ENCODE results near the gene P3H2.

P3H2 gene

GRCh38 chr3:190125436-190126068, 4.9 kb upstream of the P3H2 start:
- no peak for DNase-seq

- DNase-seq: no peak
Observed at GRCh38 chr3:190124067-190124466, 3.4 kb upstream of the P3H2 start.

- DNase-seq: no peak
Observed at GRCh38 chr3:190122198-190122771, 1.6 kb upstream of the P3H2 start.

- DNase-seq: no peak
Observed at GRCh38 chr3:190121383-190121782, 686 bp upstream of the P3H2 start.

GRCh38 chr3:190121061-190121377, 322 bp upstream of the P3H2 start:
- DNase-seq: no peak

GRCh38 chr3:190119461-190120268, 1.0 kb downstream of the P3H2 start:
- no peak for DNase-seq

- DNase-seq: no peak
Observed at GRCh38 chr3:190118438-190118837, 2.3 kb downstream of the P3H2 start.

- no peak for DNase-seq
Observed at GRCh38 chr3:190117981-190118380, 2.7 kb downstream of the P3H2 start.

GRCh38 chr3:190116551-190117067, 4.1 kb downstream of the P3H2 start:
- no peak for DNase-seq

- no peak for DNase-seq
Observed at GRCh38 chr3:190110826-190111225, 9.9 kb downstream of the P3H2 start.

GRCh38 chr3:190109441-190109840, 11.3 kb downstream of the P3H2 start:
- no peak for DNase-seq

GRCh38 chr3:190108804-190109203, 11.9 kb downstream of the P3H2 start:
- DNase-seq: no peak

- DNase-seq: no peak
Observed at GRCh38 chr3:190105876-190106275, 14.8 kb downstream of the P3H2 start.

- DNase-seq: no peak
Observed at GRCh38 chr3:190101320-190102011, 19.2 kb downstream of the P3H2 start.

- no peak for DNase-seq
Observed at GRCh38 chr3:190099099-190099498, 21.6 kb downstream of the P3H2 start.

GRCh38 chr3:190097617-190098016, 23.1 kb downstream of the P3H2 start:
- no peak for DNase-seq

- no peak for DNase-seq
Observed at GRCh38 chr3:190097025-190097424, 23.7 kb downstream of the P3H2 start.

- no peak for DNase-seq
Observed at GRCh38 chr3:190096345-190096744, 24.4 kb downstream of the P3H2 start.

- DNase-seq: peak; percentile 2
Observed at GRCh38 chr3:190094160-190094718, 26.5 kb downstream of the P3H2 start.

- no peak for DNase-seq
Observed at GRCh38 chr3:190092250-190092649, 28.4 kb downstream of the P3H2 start.

GRCh38 chr3:190089711-190090110, 31.0 kb downstream of the P3H2 start:
- DNase-seq: peak; percentile 2

- DNase-seq: no peak
Observed at GRCh38 chr3:190088890-190089289, 31.8 kb downstream of the P3H2 start.

GRCh38 chr3:190086191-190086590, 34.5 kb downstream of the P3H2 start:
- DNase-seq: no peak

All from activated CD4-positive, alpha-beta T cell treated with anti-CD3 and anti-CD28 coated beads for 48 hours (primary cell).